ENCODE measurements around the gene RIPOR2.
A peak's percentile ranks its signal among the peaks of the same experiment; 100 is the strongest.

The RIPOR2 gene

GRCh38 chr6:24935366-24936152, at the start of gene RIPOR2:
Gene RIPOR2 (minus strand): TSS chr6:24935960. CDS start chr6:24935898, 62 bp downstream.
- DNase-seq = peak; percentile 84

GRCh38 chr6:24985323-24985722, 49.6 kb upstream of the RIPOR2 start:
- DNase-seq = no peak

- DNase-seq = no peak
Observed at GRCh38 chr6:24982231-24982630, 46.5 kb upstream of the RIPOR2 start.

- no peak for DNase-seq
Observed at GRCh38 chr6:24981386-24981760, 45.6 kb upstream of the RIPOR2 start.

- peak; percentile 44 for DNase-seq
Observed at GRCh38 chr6:24980507-24981385, 45.0 kb upstream of the RIPOR2 start.

GRCh38 chr6:24979176-24979575, 43.4 kb upstream of the RIPOR2 start:
- DNase-seq = no peak

GRCh38 chr6:24974182-24975171, 38.7 kb upstream of the RIPOR2 start:
- DNase-seq = peak; percentile 85

GRCh38 chr6:24972311-24972958, 36.7 kb upstream of the RIPOR2 start:
- DNase-seq = no peak

- no peak for DNase-seq
Observed at GRCh38 chr6:24971067-24971466, 35.3 kb upstream of the RIPOR2 start.

GRCh38 chr6:24969343-24969860, 33.6 kb upstream of the RIPOR2 start:
- DNase-seq = no peak

- peak; percentile 30 for DNase-seq
Observed at GRCh38 chr6:24968783-24969182, 33.0 kb upstream of the RIPOR2 start.

- DNase-seq = no peak
Observed at GRCh38 chr6:24967211-24967610, 31.5 kb upstream of the RIPOR2 start.

GRCh38 chr6:24966381-24966780, 30.6 kb upstream of the RIPOR2 start:
- no peak for DNase-seq

GRCh38 chr6:24963887-24964570, 28.3 kb upstream of the RIPOR2 start:
- DNase-seq = no peak

GRCh38 chr6:24963339-24963738, 27.6 kb upstream of the RIPOR2 start:
- no peak for DNase-seq

GRCh38 chr6:24961852-24962251, 26.1 kb upstream of the RIPOR2 start:
- DNase-seq = no peak

GRCh38 chr6:24960991-24961475, 25.3 kb upstream of the RIPOR2 start:
- DNase-seq = no peak

GRCh38 chr6:24959319-24959718, 23.6 kb upstream of the RIPOR2 start:
- no peak for DNase-seq

- DNase-seq = no peak
Observed at GRCh38 chr6:24957199-24957598, 21.4 kb upstream of the RIPOR2 start.

- DNase-seq = no peak
Observed at GRCh38 chr6:24953726-24954125, 18.0 kb upstream of the RIPOR2 start.

GRCh38 chr6:24951811-24952299, 16.1 kb upstream of the RIPOR2 start:
- peak; percentile 81 for DNase-seq
